Spinal cord (tissue), 10 donors: ENCODE data around the gene SMG6. TPM values are rescaled to one million over a fixed set of nuclear protein-coding genes. Genes with fewer than 3 reads are reported as not detected.

Source experiments
- DNase-seq, 6 donors: peaks; one replicate each; pipeline versions ENCODE4 v3.0.0 to v3.0.0-alpha.2; 2013 to 2015; ENCODE audit warnings: low spot score in 6 of 6, low read depth in 4 of 6
- H3K27ac ChIP-seq: one replicate; pipeline ENCODE4 v1.5.1; 2013; ENCODE audit warnings: low read depth, low read length, control low read depth
- H3K27me3 ChIP-seq: one replicate; pipeline ENCODE4 v1.6.1; 2013; ENCODE audit warnings: low read length; ENCODE audit not compliant: control insufficient read depth, insufficient read depth
- H3K36me3 ChIP-seq: one replicate; pipeline ENCODE4 v1.6.1; 2013; ENCODE audit warnings: low read length; ENCODE audit not compliant: control insufficient read depth, insufficient read depth
- H3K4me1 ChIP-seq: one replicate; pipeline ENCODE4 v1.6.1; 2013; ENCODE audit warnings: low read length; ENCODE audit not compliant: control insufficient read depth, insufficient read depth
- H3K4me3 ChIP-seq: one replicate; pipeline ENCODE4 v1.5.1; 2013; ENCODE audit warnings: low read depth, low read length, control low read depth
- H3K9me3 ChIP-seq: one replicate; pipeline ENCODE4 v1.6.1; 2013; ENCODE audit warnings: low read length; ENCODE audit not compliant: control insufficient read depth, insufficient read depth
- WGBS: methylation state at CpG from one replicate; pipeline ENCODE4 v1.1.5; 2013; ENCODE audit warnings: missing lambda C conversion rate; ENCODE audit not compliant: insufficient coverage; 5-methylcytosine and 5-hydroxymethylcytosine counted together
- polyA plus RNA-seq, 2 donors: library from polyadenylated mRNA; unstranded; fragments of 120-200 nt; gene quantifications; one replicate each; pipeline ENCODE4 v1.2.1, GENCODE V29; 2013; ENCODE audit not compliant: insufficient read length in 2 of 2
- total RNA-seq, 2 donors: library from RNA; depleted of rRNA in 1 of 2; stranded (reverse); fragments of 120-200 nt in 1 of 2; fragments of >200 nt in 1 of 2; gene quantifications; one replicate each; pipeline versions ENCODE4 v1.2.3 to v1.2.4, GENCODE V29; 2013 to 2014
- donor health status: healthy.

The SMG6 gene
- total and polyA plus RNA-seq, 4 donors = 26.4 to 46.3 (median 37.3) TPM

GRCh38 chr17:2253362-2253761 is 50.2 kb downstream of the SMG6 start:
- Histone ChIP-seq H3K36me3 (peaks cover 9% of the 10 kb centered on the region), H3K27ac (no peak overlapping the region), H3K4me1 (peaks cover 2% of the 10 kb centered on the region), H3K27me3 (no peaks in the 10 kb centered on the region), H3K9me3 (no peaks in the 10 kb centered on the region), H3K4me3 (no peak overlapping the region)
- 100% methylated on average over 2 of the region's 10 CpGs for WGBS
- no peak for DNase-seq

GRCh38 chr17:2251098-2251497 is 52.5 kb downstream of the SMG6 start:
- no peak overlapping the region for H3K27ac ChIP-seq
- no peak overlapping the region for H3K4me3 ChIP-seq
- DNase-seq = no peak
- H3K9me3 ChIP-seq = no peaks in the 10 kb centered on the region
- H3K4me1 ChIP-seq = peaks cover 2% of the 10 kb centered on the region
- WGBS = no CpG with 5 or more reads among the region's 5 CpGs
- peaks cover 9% of the 10 kb centered on the region for H3K36me3 ChIP-seq
- H3K27me3 ChIP-seq = no peaks in the 10 kb centered on the region

- 98% methylated on average over 9 of the region's 12 CpGs for WGBS
- Histone ChIP-seq H3K27me3 (no peaks in the 10 kb centered on the region), H3K9me3 (no peaks in the 10 kb centered on the region), H3K27ac (no peak overlapping the region), H3K4me1 (peaks cover 2% of the 10 kb centered on the region), H3K36me3 (peaks cover 9% of the 10 kb centered on the region), H3K4me3 (no peak overlapping the region)
- no peak for DNase-seq
Observed at GRCh38 chr17:2250140-2251095, 53.2 kb downstream of the SMG6 start.

GRCh38 chr17:2247005-2247404 is 56.6 kb downstream of the SMG6 start:
- Histone ChIP-seq H3K27me3 (no peaks in the 10 kb centered on the region), H3K27ac (no peak overlapping the region), H3K4me1 (peaks cover 2% of the 10 kb centered on the region), H3K4me3 (no peak overlapping the region), H3K9me3 (no peaks in the 10 kb centered on the region), H3K36me3 (peaks cover 8% of the 10 kb centered on the region)
- no CpG with 5 or more reads among the region's 4 CpGs for WGBS
- no peak for DNase-seq

GRCh38 chr17:2244545-2245525 is 58.8 kb downstream of the SMG6 start:
- Histone ChIP-seq H3K9me3 (no peaks in the 10 kb centered on the region), H3K4me3 (no peak overlapping the region), H3K27ac (no peak overlapping the region), H3K27me3 (no peaks in the 10 kb centered on the region), H3K36me3 (peaks cover 8% of the 10 kb centered on the region), H3K4me1 (no peaks in the 10 kb centered on the region)
- 33% methylated on average over 3 of the region's 7 CpGs for WGBS
- DNase-seq = peak in 5 of 6 donors; percentile 54 to 92 (median 69)

- H3K9me3 ChIP-seq = no peaks in the 10 kb centered on the region
- H3K27ac ChIP-seq = peak overlapping the region; percentile 65
- H3K4me3 ChIP-seq = no peak overlapping the region
- no peaks in the 10 kb centered on the region for H3K4me1 ChIP-seq
- H3K36me3 ChIP-seq = peaks cover 8% of the 10 kb centered on the region
- WGBS = 100% methylated on average over 2 of the region's 5 CpGs
- no peaks in the 10 kb centered on the region for H3K27me3 ChIP-seq
- no peak for DNase-seq
Observed at GRCh38 chr17:2243953-2244352, 59.6 kb downstream of the SMG6 start.

GRCh38 chr17:2241823-2242222 is 61.8 kb downstream of the SMG6 start:
- Histone ChIP-seq H3K27ac (no peak overlapping the region), H3K36me3 (peaks cover 8% of the 10 kb centered on the region), H3K4me3 (no peak overlapping the region), H3K4me1 (peaks cover 15% of the 10 kb centered on the region), H3K27me3 (no peaks in the 10 kb centered on the region), H3K9me3 (no peaks in the 10 kb centered on the region)
- 59% methylated on average over 2 of the region's 5 CpGs for WGBS
- DNase-seq = peak in 1 of 6 donors; percentile 53

GRCh38 chr17:2240541-2240940 is 63.0 kb downstream of the SMG6 start:
- H3K27ac ChIP-seq = no peak overlapping the region
- DNase-seq = no peak
- no peaks in the 10 kb centered on the region for H3K27me3 ChIP-seq
- no peaks in the 10 kb centered on the region for H3K9me3 ChIP-seq
- peaks cover 11% of the 10 kb centered on the region for H3K36me3 ChIP-seq
- WGBS = 93% methylated on average over 12 of the region's 13 CpGs
- H3K4me3 ChIP-seq = no peak overlapping the region
- H3K4me1 ChIP-seq = peaks cover 18% of the 10 kb centered on the region

- no peak for DNase-seq
- 92% methylated on average over 4 of the region's 10 CpGs for WGBS
- Histone ChIP-seq H3K4me1 (peaks cover 18% of the 10 kb centered on the region), H3K4me3 (no peak overlapping the region), H3K27ac (peak overlapping the region; percentile 43), H3K36me3 (peaks cover 11% of the 10 kb centered on the region), H3K27me3 (no peaks in the 10 kb centered on the region), H3K9me3 (no peaks in the 10 kb centered on the region)
Observed at GRCh38 chr17:2239882-2240430, 63.6 kb downstream of the SMG6 start.
